ENCODE data around the gene PDE4B.

PDE4B gene

GRCh38 chr1:66305927-66306326, 513.2 kb downstream of the PDE4B start:
- H3K36me3 ChIP-seq (ENCODE audit: insufficient read depth, low read length) = no peaks in the 10 kb centered on the region
- no peak overlapping the region for H3K27ac ChIP-seq (ENCODE audit: low read depth, low read length, poor library complexity, severe bottlenecking)
- H3K4me1 ChIP-seq (ENCODE audit: insufficient read depth, low read length, severe bottlenecking) = peaks cover 10% of the 10 kb centered on the region
- no peaks in the 10 kb centered on the region for H3K9me3 ChIP-seq (ENCODE audit: low read length)
- H3K79me2 ChIP-seq (ENCODE audit: insufficient read depth, low read length) = no peaks in the 10 kb centered on the region
- H2AFZ ChIP-seq (ENCODE audit: low read length) = no peak overlapping the region
- no peaks in the 10 kb centered on the region for H3K27me3 ChIP-seq (ENCODE audit: insufficient read depth, low read length)
- no peak for TF ChIP-seq EZH2 (IDR thresholded peaks at IDR 0.05; ENCODE audit: borderline replicate concordance, low read length)
- H3K9me2 ChIP-seq (ENCODE audit: low read depth, low read length) = no peaks in the 10 kb centered on the region
- H3F3A ChIP-seq (ENCODE audit: insufficient read depth, low read length) = no peaks in the 10 kb centered on the region
- H3K9ac ChIP-seq (ENCODE audit: low read length) = no peak overlapping the region
- no peak overlapping the region for H3K4me3 ChIP-seq (ENCODE audit: low read depth, low read length, poor library complexity, severe bottlenecking)
- no peaks in the 10 kb centered on the region for H4K20me1 ChIP-seq (ENCODE audit: insufficient read depth, low read length)
- no peak overlapping the region for H3K4me2 ChIP-seq (ENCODE audit: low read length)

GRCh38 chr1:66309006-66309741, 516.5 kb downstream of the PDE4B start:
- TF ChIP-seq EZH2 (IDR thresholded peaks at IDR 0.05; ENCODE audit: borderline replicate concordance, low read length) (no peak), CTCF (IDR thresholded peaks at IDR 0.05; ENCODE audit: low read length) (no peak)
- Histone ChIP-seq H3K4me2 (ENCODE audit: low read length) (no peak overlapping the region), H2AFZ (ENCODE audit: low read length) (no peak overlapping the region), H3K4me3 (ENCODE audit: low read depth, low read length, poor library complexity, severe bottlenecking) (no peak overlapping the region), H3K9me2 (ENCODE audit: low read depth, low read length) (no peaks in the 10 kb centered on the region), H3K27me3 (ENCODE audit: insufficient read depth, low read length) (no peaks in the 10 kb centered on the region), H3F3A (ENCODE audit: insufficient read depth, low read length) (no peaks in the 10 kb centered on the region), H3K4me1 (ENCODE audit: insufficient read depth, low read length, severe bottlenecking) (no peaks in the 10 kb centered on the region), H3K36me3 (ENCODE audit: insufficient read depth, low read length) (no peaks in the 10 kb centered on the region), H3K9ac (ENCODE audit: low read length) (no peak overlapping the region), H3K79me2 (ENCODE audit: insufficient read depth, low read length) (no peaks in the 10 kb centered on the region), H3K27ac (ENCODE audit: low read depth, low read length, poor library complexity, severe bottlenecking) (no peak overlapping the region), H3K9me3 (ENCODE audit: low read length) (no peaks in the 10 kb centered on the region), H4K20me1 (ENCODE audit: insufficient read depth, low read length) (no peaks in the 10 kb centered on the region)

- Histone ChIP-seq H3K4me3 (ENCODE audit: low read depth, low read length, poor library complexity, severe bottlenecking) (no peak overlapping the region), H4K20me1 (ENCODE audit: insufficient read depth, low read length) (no peaks in the 10 kb centered on the region), H3K9me2 (ENCODE audit: low read depth, low read length) (no peaks in the 10 kb centered on the region), H3K27ac (ENCODE audit: low read depth, low read length, poor library complexity, severe bottlenecking) (no peak overlapping the region), H3K79me2 (ENCODE audit: insufficient read depth, low read length) (no peaks in the 10 kb centered on the region), H3K9me3 (ENCODE audit: low read length) (no peaks in the 10 kb centered on the region), H3F3A (ENCODE audit: insufficient read depth, low read length) (no peaks in the 10 kb centered on the region), H3K36me3 (ENCODE audit: insufficient read depth, low read length) (no peaks in the 10 kb centered on the region), H3K4me1 (ENCODE audit: insufficient read depth, low read length, severe bottlenecking) (no peaks in the 10 kb centered on the region), H2AFZ (ENCODE audit: low read length) (no peak overlapping the region), H3K4me2 (ENCODE audit: low read length) (no peak overlapping the region), H3K27me3 (ENCODE audit: insufficient read depth, low read length) (no peaks in the 10 kb centered on the region), H3K9ac (ENCODE audit: low read length) (no peak overlapping the region)
- TF ChIP-seq CTCF (IDR thresholded peaks at IDR 0.05; ENCODE audit: low read length) (no peak), EZH2 (IDR thresholded peaks at IDR 0.05; ENCODE audit: borderline replicate concordance, low read length) (no peak)
These were observed 518.4 kb downstream of the PDE4B start for GRCh38 chr1:66311092-66311491.

- Histone ChIP-seq H3K27ac (ENCODE audit: low read depth, low read length, poor library complexity, severe bottlenecking) (no peak overlapping the region), H3K79me2 (ENCODE audit: insufficient read depth, low read length) (no peaks in the 10 kb centered on the region), H3K9ac (ENCODE audit: low read length) (no peak overlapping the region), H3K4me1 (ENCODE audit: insufficient read depth, low read length, severe bottlenecking) (peaks cover 4% of the 10 kb centered on the region), H3K9me3 (ENCODE audit: low read length) (no peaks in the 10 kb centered on the region), H3K27me3 (ENCODE audit: insufficient read depth, low read length) (no peaks in the 10 kb centered on the region), H3K36me3 (ENCODE audit: insufficient read depth, low read length) (no peaks in the 10 kb centered on the region), H3K4me3 (ENCODE audit: low read depth, low read length, poor library complexity, severe bottlenecking) (no peak overlapping the region), H3K4me2 (ENCODE audit: low read length) (no peak overlapping the region), H2AFZ (ENCODE audit: low read length) (no peak overlapping the region), H4K20me1 (ENCODE audit: insufficient read depth, low read length) (no peaks in the 10 kb centered on the region), H3K9me2 (ENCODE audit: low read depth, low read length) (no peaks in the 10 kb centered on the region), H3F3A (ENCODE audit: insufficient read depth, low read length) (no peaks in the 10 kb centered on the region)
- TF ChIP-seq EZH2 (IDR thresholded peaks at IDR 0.05; ENCODE audit: borderline replicate concordance, low read length) (no peak), CTCF (IDR thresholded peaks at IDR 0.05; ENCODE audit: low read length) (no peak)
These were observed 518.9 kb downstream of the PDE4B start for GRCh38 chr1:66311628-66312027.
